ENCODE results near the gene KBTBD2.
"Not testable (repeated sequence)": the region's sequence is repeated elsewhere in the genome, so short reads cannot be mapped to it uniquely, and the experiment has no call there.

KBTBD2 gene

DNA sequence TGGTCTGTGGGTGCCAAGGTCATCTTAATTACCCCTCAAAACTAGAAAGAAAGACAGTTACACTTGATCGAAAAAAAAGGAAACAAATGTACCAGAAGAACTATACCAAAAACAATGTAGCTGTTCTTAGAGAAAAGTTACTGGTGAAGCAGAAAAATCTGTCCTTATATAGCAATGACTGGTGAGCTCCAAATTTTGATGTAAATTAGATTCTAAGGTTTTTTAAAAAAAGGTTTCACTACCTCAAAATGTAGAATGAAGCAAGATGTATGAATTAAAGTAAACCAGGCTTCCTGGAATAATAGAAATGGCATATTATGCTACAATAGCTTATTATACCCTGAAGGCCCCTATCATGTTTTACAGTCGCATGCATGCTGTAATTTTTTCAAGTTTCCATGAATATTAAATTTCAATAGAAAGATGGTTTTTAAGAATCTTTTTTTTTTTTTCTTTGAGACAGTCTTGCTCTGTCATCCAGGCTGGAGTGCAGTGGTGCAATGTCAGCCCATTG is 37.3 kb upstream of the KBTBD2 start:
- TF ChIP-seq, protein P1, sequence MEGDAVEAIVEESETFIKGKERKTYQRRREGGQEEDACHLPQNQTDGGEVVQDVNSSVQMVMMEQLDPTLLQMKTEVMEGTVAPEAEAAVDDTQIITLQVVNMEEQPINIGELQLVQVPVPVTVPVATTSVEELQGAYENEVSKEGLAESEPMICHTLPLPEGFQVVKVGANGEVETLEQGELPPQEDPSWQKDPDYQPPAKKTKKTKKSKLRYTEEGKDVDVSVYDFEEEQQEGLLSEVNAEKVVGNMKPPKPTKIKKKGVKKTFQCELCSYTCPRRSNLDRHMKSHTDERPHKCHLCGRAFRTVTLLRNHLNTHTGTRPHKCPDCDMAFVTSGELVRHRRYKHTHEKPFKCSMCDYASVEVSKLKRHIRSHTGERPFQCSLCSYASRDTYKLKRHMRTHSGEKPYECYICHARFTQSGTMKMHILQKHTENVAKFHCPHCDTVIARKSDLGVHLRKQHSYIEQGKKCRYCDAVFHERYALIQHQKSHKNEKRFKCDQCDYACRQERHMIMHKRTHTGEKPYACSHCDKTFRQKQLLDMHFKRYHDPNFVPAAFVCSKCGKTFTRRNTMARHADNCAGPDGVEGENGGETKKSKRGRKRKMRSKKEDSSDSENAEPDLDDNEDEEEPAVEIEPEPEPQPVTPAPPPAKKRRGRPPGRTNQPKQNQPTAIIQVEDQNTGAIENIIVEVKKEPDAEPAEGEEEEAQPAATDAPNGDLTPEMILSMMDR (conservative IDR thresholded peaks at IDR 0.05): no peak
- H3K27ac ChIP-seq: no peak overlapping the region

DNA sequence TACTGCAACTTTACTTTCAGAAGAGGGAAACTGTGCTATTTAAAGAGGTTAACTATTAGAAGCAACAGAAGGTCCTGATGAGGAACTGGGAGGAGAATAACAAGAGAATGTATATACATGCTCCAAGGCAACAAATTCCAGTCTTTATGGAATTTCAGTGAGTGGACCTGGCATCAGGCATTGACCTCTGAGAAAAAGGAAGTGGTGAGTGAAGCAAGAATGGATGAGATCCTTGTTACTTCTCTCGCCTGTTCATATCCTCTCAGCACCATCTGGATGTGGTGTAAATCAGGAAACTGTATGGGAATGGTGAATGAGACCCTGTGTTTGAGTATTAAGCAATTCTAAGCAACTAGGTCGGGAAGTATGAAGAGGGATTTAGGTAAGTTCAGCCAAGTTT is 30.3 kb upstream of the KBTBD2 start:
- H3K27ac ChIP-seq: no peak overlapping the region
- TF ChIP-seq, protein P1 (conservative IDR thresholded peaks at IDR 0.05): no peak

DNA sequence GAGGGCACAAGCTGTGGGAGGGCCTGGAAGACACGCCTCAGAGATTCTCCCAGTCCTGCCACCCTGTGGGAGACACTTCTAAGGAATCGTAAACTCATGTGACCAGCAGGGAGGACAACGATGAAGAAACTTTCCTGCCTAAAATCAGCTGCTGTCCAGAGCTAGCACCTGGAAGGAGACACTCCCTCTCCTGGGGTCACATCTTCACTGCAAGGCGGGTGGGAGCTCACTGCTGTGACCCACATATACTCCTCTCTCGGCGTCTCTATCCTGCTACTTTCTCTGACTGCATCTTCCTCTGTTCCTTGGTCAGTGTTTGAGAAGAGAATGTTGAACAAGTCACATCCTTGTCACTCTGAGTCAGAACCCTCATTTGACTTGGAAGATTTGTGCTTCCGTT is 25.4 kb upstream of the KBTBD2 start:
- H3K27ac ChIP-seq: not testable (repeated sequence)

DNA sequence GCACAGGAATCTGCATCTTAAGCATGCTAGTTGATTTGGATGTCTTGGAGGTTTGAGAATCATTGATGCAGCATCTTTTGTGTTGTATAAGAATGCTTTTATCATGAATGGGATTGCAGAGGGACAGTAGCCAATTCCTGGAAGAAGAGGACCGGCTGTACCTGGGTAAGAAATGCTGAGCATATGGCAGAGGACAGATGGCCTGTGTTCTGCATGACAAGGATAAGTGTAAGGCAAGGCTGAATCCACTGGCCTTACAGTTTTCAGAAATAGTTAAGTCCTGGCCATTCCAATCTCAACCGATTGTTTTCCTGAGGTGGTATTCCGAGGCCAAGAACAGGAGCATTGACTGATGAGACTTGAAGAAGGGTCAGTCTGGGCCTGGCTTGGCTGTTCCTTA is 24.4 kb upstream of the KBTBD2 start:
- no peak overlapping the region for H3K27ac ChIP-seq
- TF ChIP-seq, protein P1 (conservative IDR thresholded peaks at IDR 0.05): no peak

DNA sequence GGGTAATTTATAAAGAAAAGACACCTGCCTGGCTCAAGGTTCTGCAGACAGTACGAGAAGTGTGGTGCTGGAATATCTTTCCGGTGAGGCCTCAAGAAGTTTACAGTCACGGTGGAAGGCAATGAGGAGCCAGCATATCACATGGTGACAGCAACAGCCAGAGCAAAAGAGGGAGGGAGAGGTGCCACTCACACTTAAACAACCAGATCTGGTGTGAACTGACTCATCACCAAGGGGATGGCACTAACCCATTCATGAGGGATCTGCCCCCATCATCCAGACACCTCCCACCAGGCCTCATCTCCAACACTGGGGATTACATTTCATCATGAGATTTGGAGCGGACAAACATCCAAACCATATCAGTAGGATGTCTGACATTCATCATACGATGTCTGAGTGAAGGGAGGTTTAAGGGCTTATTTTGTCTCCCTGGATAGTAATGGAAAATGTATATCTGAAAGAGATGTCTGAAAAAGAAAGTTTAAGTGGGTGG is 23.5 kb upstream of the KBTBD2 start:
- no peak overlapping the region for H3K27ac ChIP-seq
- TF ChIP-seq, protein P1 (conservative IDR thresholded peaks at IDR 0.05): no peak

DNA sequence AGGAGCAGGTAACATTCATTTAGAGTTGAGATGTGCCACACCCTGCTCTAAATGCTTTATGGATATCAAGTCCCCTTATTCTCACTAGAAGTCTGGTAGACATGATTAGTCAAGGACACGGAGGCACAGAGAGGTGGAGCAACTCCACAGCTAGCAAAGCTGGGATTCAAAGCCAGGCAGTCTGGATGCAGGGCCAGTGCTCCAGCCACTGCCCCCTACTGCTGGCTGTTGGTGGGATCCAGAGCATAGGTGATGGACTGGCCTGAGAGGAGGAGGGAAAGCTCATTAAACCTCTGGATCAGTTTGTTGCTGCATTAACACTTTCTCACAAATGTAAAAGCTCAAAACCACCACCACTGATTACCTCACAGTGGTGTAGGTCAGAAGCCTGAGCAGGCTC is 22.6 kb upstream of the KBTBD2 start:
- no peak overlapping the region for H3K27ac ChIP-seq
- TF ChIP-seq, protein P1 (conservative IDR thresholded peaks at IDR 0.05): no peak

DNA sequence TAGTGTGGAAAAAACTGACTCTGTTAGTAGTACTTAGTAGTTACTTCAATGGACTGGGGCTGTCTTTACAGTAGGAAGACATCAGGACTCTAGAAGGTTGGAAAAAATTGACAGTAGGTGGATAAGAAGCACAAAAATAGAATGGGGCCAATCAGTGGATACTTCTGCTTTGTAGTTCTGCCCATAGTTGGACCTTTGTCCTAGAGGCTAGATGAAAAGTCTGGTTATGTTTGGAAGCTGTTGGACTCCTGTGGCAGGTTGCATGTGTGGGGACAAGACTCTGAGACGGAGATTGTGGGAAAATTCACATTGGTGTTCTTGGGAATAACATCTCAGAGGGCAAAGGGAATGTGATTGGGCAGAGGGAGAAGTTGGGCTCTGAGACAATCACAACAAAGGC is 18.6 kb upstream of the KBTBD2 start:
- TF ChIP-seq, protein P1 (conservative IDR thresholded peaks at IDR 0.05): no peak
- H3K27ac ChIP-seq: no peak overlapping the region

DNA sequence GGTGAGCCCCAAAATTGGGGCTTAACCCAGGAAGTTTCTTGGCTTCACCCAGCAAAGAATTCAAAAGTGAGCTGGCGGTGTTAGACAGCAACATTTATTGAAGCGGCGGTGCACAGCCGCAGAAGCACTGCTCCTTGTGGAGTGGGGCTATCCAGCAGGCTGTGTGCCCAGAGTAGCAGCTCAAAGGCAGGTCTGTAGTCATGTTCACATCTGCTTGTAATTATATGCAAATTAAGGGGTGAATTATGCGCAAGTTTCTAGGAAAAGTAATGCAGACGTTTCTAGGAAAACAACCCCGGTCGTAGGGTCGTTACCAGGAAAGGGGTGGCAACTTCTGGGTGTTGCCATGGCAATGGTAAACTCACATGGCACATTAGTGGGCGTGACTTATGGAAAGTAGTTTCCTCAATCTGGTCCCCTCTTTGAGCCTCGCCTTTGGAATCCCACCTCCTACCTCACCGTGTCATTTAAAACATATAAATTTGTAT is 13.7 kb upstream of the KBTBD2 start:
- TF ChIP-seq, protein P1 (conservative IDR thresholded peaks at IDR 0.05): no peak
- H3K27ac ChIP-seq: no peak overlapping the region
